Measurements from ENCODE around the gene METRNL. TPM values are rescaled to one million over a fixed set of nuclear protein-coding genes. Genes with fewer than 3 reads are reported as not detected.

METRNL gene
- polyA plus RNA-seq, 1 donor from 2014 or later = 15.1 TPM

- no peaks in the 10 kb centered on the region for H3K9me3 ChIP-seq (ENCODE audit: low read length)
- no peak overlapping the region for H3K27ac ChIP-seq (ENCODE audit: low read length)
- no peak overlapping the region for H3K9ac ChIP-seq (ENCODE audit: low read length)
- no peaks in the 10 kb centered on the region for H3K27me3 ChIP-seq (ENCODE audit: insufficient read depth, low read depth, low read length)
- no peak overlapping the region for H3K4me2 ChIP-seq (ENCODE audit: low read length)
- no peaks in the 10 kb centered on the region for H3K9me2 ChIP-seq (ENCODE audit: insufficient read depth, low read length)
- H3K4me3 ChIP-seq (ENCODE audit: low read length) = no peak overlapping the region
- H3F3A ChIP-seq (ENCODE audit: insufficient read depth, low read length, poor library complexity, severe bottlenecking) = no peaks in the 10 kb centered on the region
- no peaks in the 10 kb centered on the region for H3K79me2 ChIP-seq (replicated peaks; ENCODE audit: insufficient read depth, low read length)
- H2AFZ ChIP-seq (ENCODE audit: low read depth, low read length) = no peak overlapping the region
- no peaks in the 10 kb centered on the region for H3K36me3 ChIP-seq (ENCODE audit: insufficient read depth, low read length)
- no peaks in the 10 kb centered on the region for H4K20me1 ChIP-seq (ENCODE audit: insufficient read depth)
- no peak for TF ChIP-seq RAD21 (conservative IDR thresholded peaks at IDR 0.05)
- TF ChIP-seq POLR2AphosphoS5 (IDR thresholded peaks at IDR 0.05) = no peak
- TF ChIP-seq MXI1 (conservative IDR thresholded peaks at IDR 0.05; ENCODE audit: poor library complexity, severe bottlenecking) = no peak
- no peak for TF ChIP-seq SMC3 (conservative IDR thresholded peaks at IDR 0.05; ENCODE audit: poor library complexity)
- no peak for TF ChIP-seq REST (IDR thresholded peaks at IDR 0.05; ENCODE audit: borderline replicate concordance)
- no peak for TF ChIP-seq TAF1 (IDR thresholded peaks at IDR 0.05; ENCODE audit: low read depth)
- no peak for TF ChIP-seq EP300 (conservative IDR thresholded peaks at IDR 0.05; ENCODE audit: poor library complexity, severe bottlenecking)
These were observed 12.2 kb upstream of the METRNL start for GRCh38 chr17:83067071-83067717.

- TF ChIP-seq REST (IDR thresholded peaks at IDR 0.05; ENCODE audit: borderline replicate concordance) = no peak
- TF ChIP-seq TAF1 (IDR thresholded peaks at IDR 0.05; ENCODE audit: low read depth) = no peak
- TF ChIP-seq RAD21 (conservative IDR thresholded peaks at IDR 0.05) = no peak
- TF ChIP-seq CTCF (IDR thresholded peaks at IDR 0.05; ENCODE audit: poor library complexity, severe bottlenecking) = no peak
- no peak for TF ChIP-seq MXI1 (conservative IDR thresholded peaks at IDR 0.05; ENCODE audit: poor library complexity, severe bottlenecking)
- TF ChIP-seq POLR2AphosphoS5 (IDR thresholded peaks at IDR 0.05) = no peak
- no peak for TF ChIP-seq EZH2 (IDR thresholded peaks at IDR 0.05; ENCODE audit: borderline replicate concordance, insufficient read depth, low read length, poor library complexity, severe bottlenecking)
- TF ChIP-seq EP300 (conservative IDR thresholded peaks at IDR 0.05; ENCODE audit: poor library complexity, severe bottlenecking) = no peak
- no peak for TF ChIP-seq SMC3 (conservative IDR thresholded peaks at IDR 0.05; ENCODE audit: poor library complexity)
- Histone ChIP-seq H2AFZ (ENCODE audit: low read depth, low read length) (no peak overlapping the region), H3K9ac (ENCODE audit: low read length) (no peak overlapping the region), H3K4me3 (ENCODE audit: low read length) (no peak overlapping the region), H3K9me2 (ENCODE audit: insufficient read depth, low read length) (no peaks in the 10 kb centered on the region), H3K27ac (ENCODE audit: low read length) (no peak overlapping the region), H3K4me2 (ENCODE audit: low read length) (no peak overlapping the region), H3K9me3 (ENCODE audit: low read length) (no peaks in the 10 kb centered on the region), H3K79me2 (replicated peaks; ENCODE audit: insufficient read depth, low read length) (no peaks in the 10 kb centered on the region), H4K20me1 (ENCODE audit: insufficient read depth) (no peaks in the 10 kb centered on the region), H3K36me3 (ENCODE audit: insufficient read depth, low read length) (no peaks in the 10 kb centered on the region), H3K27me3 (ENCODE audit: insufficient read depth, low read depth, low read length) (no peaks in the 10 kb centered on the region), H3F3A (ENCODE audit: insufficient read depth, low read length, poor library complexity, severe bottlenecking) (no peaks in the 10 kb centered on the region)
These were observed 11.6 kb upstream of the METRNL start for GRCh38 chr17:83067718-83068261.
